Upper lobe of left lung (tissue), 4 donors: ENCODE data around the gene S100A9.

Experiments
- POLR2A ChIP-seq, 4 donors: fragments of 450-650 bp; IDR thresholded peaks; one replicate each; pipeline ENCODE4 v1.5.1; 2016 to 2017; ENCODE audit warnings: antibody characterized with exemption in 4 of 4, mild to moderate bottlenecking in 2 of 4
- TF ChIP-seq, protein P1 (sequence below), 6 experiments: fragments of 450-650 bp in 4 of 6; fragments of 200-600 bp in 2 of 6; sonication (generic) in 2 of 6; IDR thresholded peaks; one replicate each; pipeline ENCODE4 v1.5.1; 2016 to 2019; ENCODE audit warnings: antibody characterized with exemption in 6 of 6

DNA sequence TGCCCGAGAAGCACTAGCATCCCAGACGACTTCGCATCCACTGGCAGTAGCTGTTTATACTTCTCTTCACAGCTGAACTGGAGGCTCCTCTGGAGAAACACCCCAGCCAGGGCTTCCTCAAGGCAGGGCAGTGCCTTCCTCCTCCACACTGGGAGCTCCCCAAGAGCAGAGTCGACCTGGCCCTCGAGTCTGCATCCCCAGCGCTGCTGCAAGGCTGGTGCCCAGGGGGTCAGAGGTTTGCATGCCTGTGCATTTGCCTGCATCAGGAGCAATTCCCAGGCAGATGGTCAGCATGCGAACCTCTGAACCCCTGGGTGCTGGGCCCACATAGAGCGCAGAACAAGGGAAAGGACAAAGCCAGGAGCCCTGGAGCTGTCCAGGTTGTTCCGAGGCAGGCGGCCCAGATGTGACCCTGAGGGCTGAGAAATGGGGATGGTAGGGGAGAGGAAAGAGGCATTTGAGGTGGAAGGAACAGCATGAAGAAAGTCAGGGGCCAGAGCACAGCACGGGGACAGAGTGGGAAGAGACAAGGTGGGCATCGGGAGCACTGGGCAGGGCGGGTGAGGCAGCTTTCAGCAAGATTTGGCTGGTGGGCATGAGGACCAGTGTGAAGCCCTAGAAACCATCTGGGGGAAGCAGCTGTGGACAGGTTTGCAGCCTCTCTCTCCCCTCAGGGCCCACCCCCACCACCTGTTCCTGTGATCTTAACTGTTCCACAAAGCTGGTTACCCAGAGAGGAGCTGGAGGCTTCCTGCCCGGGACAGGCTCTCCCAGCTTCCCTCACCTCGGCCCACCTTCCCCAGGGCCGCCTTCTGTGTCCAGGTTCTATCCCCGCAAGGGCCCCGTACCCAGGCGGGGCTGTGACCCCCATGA is 39.6 kb downstream of the S100A9 start:
- TF ChIP-seq POLR2A (IDR thresholded peaks at IDR 0.05) = no peak
- TF ChIP-seq, protein P1, sequence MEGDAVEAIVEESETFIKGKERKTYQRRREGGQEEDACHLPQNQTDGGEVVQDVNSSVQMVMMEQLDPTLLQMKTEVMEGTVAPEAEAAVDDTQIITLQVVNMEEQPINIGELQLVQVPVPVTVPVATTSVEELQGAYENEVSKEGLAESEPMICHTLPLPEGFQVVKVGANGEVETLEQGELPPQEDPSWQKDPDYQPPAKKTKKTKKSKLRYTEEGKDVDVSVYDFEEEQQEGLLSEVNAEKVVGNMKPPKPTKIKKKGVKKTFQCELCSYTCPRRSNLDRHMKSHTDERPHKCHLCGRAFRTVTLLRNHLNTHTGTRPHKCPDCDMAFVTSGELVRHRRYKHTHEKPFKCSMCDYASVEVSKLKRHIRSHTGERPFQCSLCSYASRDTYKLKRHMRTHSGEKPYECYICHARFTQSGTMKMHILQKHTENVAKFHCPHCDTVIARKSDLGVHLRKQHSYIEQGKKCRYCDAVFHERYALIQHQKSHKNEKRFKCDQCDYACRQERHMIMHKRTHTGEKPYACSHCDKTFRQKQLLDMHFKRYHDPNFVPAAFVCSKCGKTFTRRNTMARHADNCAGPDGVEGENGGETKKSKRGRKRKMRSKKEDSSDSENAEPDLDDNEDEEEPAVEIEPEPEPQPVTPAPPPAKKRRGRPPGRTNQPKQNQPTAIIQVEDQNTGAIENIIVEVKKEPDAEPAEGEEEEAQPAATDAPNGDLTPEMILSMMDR (IDR thresholded peaks at IDR 0.05) = no peak
